Mesendoderm (in vitro differentiated cells): ENCODE results near the gene ABAT.

Source experiments
- DNase-seq: peaks from one replicate; pipeline ENCODE4 v3.0.0; 2013
- H2AK5ac ChIP-seq: 2 replicates; pipeline ENCODE4 v1.6.1; 2013; ENCODE audit warnings: low read length, inconsistent platforms
- H2BK120ac ChIP-seq: 2 replicates; pipeline ENCODE4 v1.6.1; 2013; ENCODE audit warnings: low read depth, mild to moderate bottlenecking, low read length, moderate library complexity, mixed read lengths
- H2BK15ac ChIP-seq: replicated peaks from 2 replicates; pipeline ENCODE4 v1.6.1; 2013; ENCODE audit warnings: low read depth, mild to moderate bottlenecking, moderate library complexity
- H2BK5ac ChIP-seq: 2 replicates; pipeline ENCODE4 v1.6.1; 2013; ENCODE audit warnings: low read length, inconsistent platforms
- H3K18ac ChIP-seq: 2 replicates; pipeline ENCODE4 v1.6.1; 2013; ENCODE audit warnings: mild to moderate bottlenecking, low read length, mixed read lengths
- H3K23ac ChIP-seq: one replicate; pipeline ENCODE4 v1.6.1; 2013; ENCODE audit warnings: low read length
- H3K27ac ChIP-seq: 2 replicates; pipeline ENCODE4 v1.5.1; 2013; ENCODE audit warnings: low read depth, mild to moderate bottlenecking, inconsistent platforms, low read length, moderate library complexity
- H3K27me3 ChIP-seq: 2 replicates; pipeline ENCODE4 v1.6.1; 2013; ENCODE audit warnings: low read length, control low read depth, mild to moderate bottlenecking, inconsistent platforms; ENCODE audit not compliant: insufficient read depth, poor library complexity
- H3K36me3 ChIP-seq: 2 replicates; pipeline ENCODE4 v1.6.1; 2013; ENCODE audit warnings: low read length, inconsistent platforms; ENCODE audit not compliant: control insufficient read depth, insufficient read depth
- H3K4ac ChIP-seq: one replicate; pipeline ENCODE4 v1.6.1; 2013; ENCODE audit warnings: low read depth, mild to moderate bottlenecking, low read length, moderate library complexity
- H3K4me1 ChIP-seq: 2 replicates; pipeline ENCODE4 v1.6.1; 2013; ENCODE audit warnings: low read depth, low read length, inconsistent platforms; ENCODE audit not compliant: control insufficient read depth
- H3K4me2 ChIP-seq: 2 replicates; pipeline ENCODE4 v1.6.1; 2013; ENCODE audit warnings: low read length
- H3K4me3 ChIP-seq: 2 replicates; pipeline ENCODE4 v1.5.1; 2013; ENCODE audit warnings: mild to moderate bottlenecking, low read length
- H3K56ac ChIP-seq: one replicate; pipeline ENCODE4 v1.6.1; 2013; ENCODE audit warnings: low read length
- H3K79me1 ChIP-seq: 2 replicates; pipeline ENCODE4 v1.6.1; 2013; ENCODE audit warnings: low read length, inconsistent platforms
- H3K79me2 ChIP-seq: 2 replicates; pipeline ENCODE4 v1.6.1; 2013; ENCODE audit warnings: mild to moderate bottlenecking, low read length; ENCODE audit not compliant: control insufficient read depth, insufficient read depth
- H3K9ac ChIP-seq: 2 replicates; pipeline ENCODE4 v1.6.1; 2013; ENCODE audit warnings: low read length, inconsistent platforms
- H4K5ac ChIP-seq: one replicate; pipeline ENCODE4 v1.6.1; 2013; ENCODE audit warnings: low read length
- H4K8ac ChIP-seq: one replicate; pipeline ENCODE4 v1.6.1; 2013; ENCODE audit warnings: low read depth, mild to moderate bottlenecking, control low read depth, low read length, moderate library complexity
- WGBS: extraction: QIAGEN DNeasy Blood & Tissue Kit; methylation state at CpG from one replicate; pipeline ENCODE4 v1.1.7; 2013; ENCODE audit warnings: low lambda C conversion rate, missing lambda C conversion rate; ENCODE audit not compliant: insufficient coverage; ENCODE audit errors: extremely low coverage; 5-methylcytosine and 5-hydroxymethylcytosine counted together

Gene ABAT

GRCh38 chr16:8725513-8726178 is 51.2 kb downstream of the ABAT start:
- no peak overlapping the region for H3K4me3 ChIP-seq
- H2AK5ac ChIP-seq: no peak overlapping the region
- no peaks in the 10 kb centered on the region for H3K79me2 ChIP-seq
- H3K18ac ChIP-seq: no peak overlapping the region
- no peak overlapping the region for H3K4ac ChIP-seq
- H3K4me2 ChIP-seq: no peak overlapping the region
- no CpG with 5 or more reads among the region's 7 CpGs for WGBS
- H3K36me3 ChIP-seq: no peaks in the 10 kb centered on the region
- no peak overlapping the region for H2BK5ac ChIP-seq
- H3K23ac ChIP-seq: no peak overlapping the region
- H3K27me3 ChIP-seq: no peaks in the 10 kb centered on the region
- no peak for DNase-seq
- no peak overlapping the region for H2BK15ac ChIP-seq
- H4K5ac ChIP-seq: no peak overlapping the region
- H3K79me1 ChIP-seq: no peaks in the 10 kb centered on the region
- H3K9ac ChIP-seq: no peak overlapping the region
- H4K8ac ChIP-seq: no peak overlapping the region
- H3K4me1 ChIP-seq: no peaks in the 10 kb centered on the region
- no peak overlapping the region for H3K27ac ChIP-seq
- H3K56ac ChIP-seq: no peak overlapping the region
- no peak overlapping the region for H2BK120ac ChIP-seq

- no CpG with 5 or more reads among the region's 9 CpGs for WGBS
- no peak for DNase-seq
- H3K79me1 ChIP-seq: no peaks in the 10 kb centered on the region
- H3K4me2 ChIP-seq: no peak overlapping the region
- H3K36me3 ChIP-seq: no peaks in the 10 kb centered on the region
- no peak overlapping the region for H3K56ac ChIP-seq
- H2BK15ac ChIP-seq: no peak overlapping the region
- no peaks in the 10 kb centered on the region for H3K27me3 ChIP-seq
- no peak overlapping the region for H2AK5ac ChIP-seq
- no peak overlapping the region for H4K5ac ChIP-seq
- no peak overlapping the region for H3K27ac ChIP-seq
- no peak overlapping the region for H4K8ac ChIP-seq
- no peak overlapping the region for H3K4me3 ChIP-seq
- no peak overlapping the region for H3K18ac ChIP-seq
- H2BK120ac ChIP-seq: no peak overlapping the region
- H3K4me1 ChIP-seq: no peaks in the 10 kb centered on the region
- H3K9ac ChIP-seq: no peak overlapping the region
- no peak overlapping the region for H2BK5ac ChIP-seq
- H3K4ac ChIP-seq: no peak overlapping the region
- no peaks in the 10 kb centered on the region for H3K79me2 ChIP-seq
- H3K23ac ChIP-seq: no peak overlapping the region
These were observed 52.9 kb downstream of the ABAT start for GRCh38 chr16:8727131-8727806.

- Histone ChIP-seq H2BK120ac (no peak overlapping the region), H3K23ac (no peak overlapping the region), H2BK15ac (no peak overlapping the region), H3K27ac (no peak overlapping the region), H4K5ac (no peak overlapping the region), H3K4me2 (no peak overlapping the region), H3K9ac (no peak overlapping the region), H2AK5ac (no peak overlapping the region), H3K18ac (no peak overlapping the region), H3K56ac (no peak overlapping the region), H4K8ac (no peak overlapping the region), H3K4me3 (no peak overlapping the region), H3K4ac (no peak overlapping the region), H3K79me2 (no peaks in the 10 kb centered on the region), H3K27me3 (no peaks in the 10 kb centered on the region), H2BK5ac (no peak overlapping the region), H3K4me1 (no peaks in the 10 kb centered on the region), H3K79me1 (no peaks in the 10 kb centered on the region), H3K36me3 (no peaks in the 10 kb centered on the region)
- WGBS: no CpG with 5 or more reads among the region's 13 CpGs
- DNase-seq: no peak
These were observed 53.6 kb downstream of the ABAT start for GRCh38 chr16:8727857-8728618.

GRCh38 chr16:8729779-8730334 is 55.4 kb downstream of the ABAT start:
- H2AK5ac ChIP-seq: no peak overlapping the region
- no peak for DNase-seq
- WGBS: no CpG with 5 or more reads among the region's 8 CpGs
- H3K4me1 ChIP-seq: no peaks in the 10 kb centered on the region
- H3K27ac ChIP-seq: no peak overlapping the region
- no peaks in the 10 kb centered on the region for H3K27me3 ChIP-seq
- no peak overlapping the region for H4K5ac ChIP-seq
- no peaks in the 10 kb centered on the region for H3K79me1 ChIP-seq
- no peak overlapping the region for H3K4me3 ChIP-seq
- H3K9ac ChIP-seq: no peak overlapping the region
- no peak overlapping the region for H3K18ac ChIP-seq
- no peaks in the 10 kb centered on the region for H3K36me3 ChIP-seq
- no peaks in the 10 kb centered on the region for H3K79me2 ChIP-seq
- H3K4ac ChIP-seq: no peak overlapping the region
- H3K23ac ChIP-seq: no peak overlapping the region
- no peak overlapping the region for H3K56ac ChIP-seq
- no peak overlapping the region for H4K8ac ChIP-seq
- H2BK15ac ChIP-seq: no peak overlapping the region
- H2BK5ac ChIP-seq: no peak overlapping the region
- no peak overlapping the region for H3K4me2 ChIP-seq
- H2BK120ac ChIP-seq: no peak overlapping the region

GRCh38 chr16:8730335-8730915 is 56.0 kb downstream of the ABAT start:
- Histone ChIP-seq H3K4me1 (no peaks in the 10 kb centered on the region), H3K23ac (no peak overlapping the region), H3K9ac (no peak overlapping the region), H3K4me2 (no peak overlapping the region), H3K36me3 (no peaks in the 10 kb centered on the region), H3K4ac (no peak overlapping the region), H3K56ac (no peak overlapping the region), H3K4me3 (no peak overlapping the region), H2BK120ac (no peak overlapping the region), H3K79me2 (no peaks in the 10 kb centered on the region), H3K79me1 (no peaks in the 10 kb centered on the region), H2BK15ac (no peak overlapping the region), H4K5ac (no peak overlapping the region), H3K27me3 (no peaks in the 10 kb centered on the region), H2BK5ac (no peak overlapping the region), H3K18ac (no peak overlapping the region), H3K27ac (no peak overlapping the region), H4K8ac (no peak overlapping the region), H2AK5ac (no peak overlapping the region)
- no peak for DNase-seq
- WGBS: no CpG with 5 or more reads among the region's 8 CpGs
